Measurements from ENCODE around the gene MOB3B.
A peak's percentile ranks its signal among the peaks of the same experiment; 100 is the strongest.

Gene MOB3B

GRCh38 chr9:27558307-27558706 is 28.7 kb upstream of the MOB3B start:
- TF ChIP-seq, protein P1, sequence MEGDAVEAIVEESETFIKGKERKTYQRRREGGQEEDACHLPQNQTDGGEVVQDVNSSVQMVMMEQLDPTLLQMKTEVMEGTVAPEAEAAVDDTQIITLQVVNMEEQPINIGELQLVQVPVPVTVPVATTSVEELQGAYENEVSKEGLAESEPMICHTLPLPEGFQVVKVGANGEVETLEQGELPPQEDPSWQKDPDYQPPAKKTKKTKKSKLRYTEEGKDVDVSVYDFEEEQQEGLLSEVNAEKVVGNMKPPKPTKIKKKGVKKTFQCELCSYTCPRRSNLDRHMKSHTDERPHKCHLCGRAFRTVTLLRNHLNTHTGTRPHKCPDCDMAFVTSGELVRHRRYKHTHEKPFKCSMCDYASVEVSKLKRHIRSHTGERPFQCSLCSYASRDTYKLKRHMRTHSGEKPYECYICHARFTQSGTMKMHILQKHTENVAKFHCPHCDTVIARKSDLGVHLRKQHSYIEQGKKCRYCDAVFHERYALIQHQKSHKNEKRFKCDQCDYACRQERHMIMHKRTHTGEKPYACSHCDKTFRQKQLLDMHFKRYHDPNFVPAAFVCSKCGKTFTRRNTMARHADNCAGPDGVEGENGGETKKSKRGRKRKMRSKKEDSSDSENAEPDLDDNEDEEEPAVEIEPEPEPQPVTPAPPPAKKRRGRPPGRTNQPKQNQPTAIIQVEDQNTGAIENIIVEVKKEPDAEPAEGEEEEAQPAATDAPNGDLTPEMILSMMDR (conservative IDR thresholded peaks at IDR 0.05; ENCODE audit: low read length): no peak
- DNase-seq (ENCODE audit: low read depth): no peak
- no peak overlapping the region for H3K4me3 ChIP-seq (ENCODE audit: low read length)

GRCh38 chr9:27556470-27556869 is 26.9 kb upstream of the MOB3B start:
- no peak for DNase-seq (ENCODE audit: low read depth)
- TF ChIP-seq, protein P1 (conservative IDR thresholded peaks at IDR 0.05; ENCODE audit: low read length): no peak
- no peak overlapping the region for H3K4me3 ChIP-seq (ENCODE audit: low read length)

DNA sequence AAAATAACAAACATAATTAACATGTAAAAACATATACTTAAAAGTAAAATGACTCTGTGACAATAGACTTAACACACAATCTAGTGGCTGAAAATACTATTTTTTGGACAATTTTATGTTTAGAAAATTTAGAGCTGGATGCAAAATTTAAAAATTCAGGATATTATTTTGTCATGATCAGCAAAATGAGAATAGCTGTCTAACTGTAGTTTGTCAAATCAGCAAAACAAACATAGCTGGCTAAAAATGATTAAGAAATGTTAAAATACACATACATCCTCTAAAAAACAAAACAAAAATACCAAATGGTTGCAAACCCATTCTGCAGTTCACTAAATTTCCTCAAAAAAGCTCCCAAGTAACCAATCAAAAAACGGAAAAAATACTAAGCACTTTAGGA is 25.1 kb upstream of the MOB3B start:
- TF ChIP-seq, protein P1 (conservative IDR thresholded peaks at IDR 0.05; ENCODE audit: low read length): no peak
- no peak overlapping the region for H3K4me3 ChIP-seq (ENCODE audit: low read length)
- DNase-seq (ENCODE audit: low read depth): no peak

DNA sequence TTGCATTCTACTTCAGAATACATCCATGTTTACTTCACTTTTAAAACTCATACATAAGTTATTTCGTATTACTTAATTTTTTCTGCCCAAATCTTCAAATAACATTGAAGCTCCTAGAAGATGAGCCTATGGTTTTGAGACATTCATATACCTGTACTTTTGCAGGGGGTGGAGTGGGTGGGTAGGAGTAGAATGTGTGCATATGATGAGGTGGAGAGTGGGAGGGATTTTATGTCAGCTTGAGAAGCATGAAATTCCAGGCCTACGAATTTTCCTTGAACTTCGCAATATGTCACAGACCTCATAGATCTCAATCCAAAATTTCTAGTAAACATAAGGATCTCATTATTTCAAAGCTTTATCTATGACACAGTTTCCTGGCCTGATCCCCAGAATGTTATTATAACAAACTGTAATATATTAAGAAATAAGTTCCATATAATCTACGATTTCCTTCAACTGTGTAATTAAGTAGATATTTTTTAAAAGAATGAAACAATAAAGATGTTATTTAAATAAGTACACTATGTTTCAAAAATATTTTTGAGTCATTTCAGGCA is 19.7 kb upstream of the MOB3B start:
- no peak overlapping the region for H3K4me3 ChIP-seq (ENCODE audit: low read length)
- DNase-seq (ENCODE audit: low read depth): peak; percentile 69
- TF ChIP-seq, protein P1 (conservative IDR thresholded peaks at IDR 0.05; ENCODE audit: low read length): no peak

DNA sequence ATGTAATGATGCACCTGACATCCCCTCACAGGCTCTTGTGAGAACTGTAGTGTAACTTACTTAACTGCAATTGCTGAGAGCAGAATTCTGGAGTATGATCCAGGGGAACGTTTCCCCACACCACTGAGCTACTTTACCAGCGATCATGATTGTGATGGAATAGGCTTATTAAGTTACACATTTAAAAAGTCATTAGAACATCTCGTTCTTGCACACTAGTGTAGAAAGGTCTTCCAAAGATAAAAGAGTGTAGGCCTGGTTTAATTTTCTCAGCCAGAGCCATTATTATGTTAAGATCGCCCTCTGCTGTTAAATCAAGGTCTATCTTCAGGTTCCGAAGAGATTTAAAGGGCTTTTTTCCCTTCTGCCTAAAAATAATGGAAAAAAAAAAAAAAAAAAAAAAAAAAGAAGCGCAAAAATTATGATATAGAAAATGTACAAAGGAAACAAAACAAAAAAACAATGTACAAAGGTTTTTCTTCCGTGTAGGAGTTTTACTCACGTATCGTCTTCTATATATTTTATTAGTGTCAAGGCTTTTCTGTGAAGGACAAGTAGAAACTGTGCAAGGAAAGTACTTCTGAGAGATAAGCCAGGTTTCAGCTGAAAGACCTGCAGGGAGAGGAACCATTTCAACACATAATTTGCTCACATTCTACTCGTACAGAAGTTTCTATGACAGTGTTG is 18.6 kb upstream of the MOB3B start:
- DNase-seq (ENCODE audit: low read depth): peak; percentile 49
- TF ChIP-seq, protein P1 (conservative IDR thresholded peaks at IDR 0.05; ENCODE audit: low read length): peak; percentile 65
- H3K4me3 ChIP-seq (ENCODE audit: low read length): no peak overlapping the region

DNA sequence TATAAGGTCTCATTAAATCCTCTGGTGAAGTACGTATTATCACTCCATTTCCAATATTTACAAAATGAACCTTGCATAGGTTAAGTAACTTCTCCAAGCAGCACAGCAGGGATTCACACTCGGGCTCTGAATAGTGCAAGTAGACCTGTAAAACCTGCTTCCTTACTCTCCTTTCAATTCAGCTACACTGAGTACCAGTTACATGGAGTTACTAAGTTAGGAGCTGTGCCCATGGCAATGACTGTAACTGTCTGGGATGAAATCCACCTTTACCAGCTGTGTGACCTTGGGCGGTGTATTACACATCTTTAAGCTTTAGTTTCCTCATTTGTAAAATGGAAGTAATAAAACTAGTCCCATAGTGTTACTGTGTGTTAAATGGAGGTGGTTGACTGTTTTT is 15.9 kb upstream of the MOB3B start:
- no peak overlapping the region for H3K4me3 ChIP-seq (ENCODE audit: low read length)
- DNase-seq (ENCODE audit: low read depth): no peak
- TF ChIP-seq, protein P1 (conservative IDR thresholded peaks at IDR 0.05; ENCODE audit: low read length): no peak

DNA sequence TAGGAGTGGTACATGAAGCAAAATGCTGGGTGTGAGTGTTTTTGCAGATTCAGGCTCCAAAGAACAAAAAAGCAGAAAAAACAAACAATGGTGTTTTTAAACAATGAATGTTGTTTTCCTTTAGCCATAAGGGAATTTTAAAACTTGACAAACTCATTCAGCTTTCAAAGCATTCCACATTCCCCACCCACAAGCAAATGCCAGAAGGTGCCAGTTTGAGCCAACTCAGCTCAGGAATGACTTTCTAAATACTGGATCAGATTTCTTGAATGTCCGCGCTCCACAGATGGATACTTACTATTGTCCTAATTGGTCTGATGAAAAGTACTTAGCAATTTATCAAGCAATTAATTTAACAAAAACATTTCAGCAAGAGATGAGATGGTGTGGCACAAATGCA is 12.9 kb upstream of the MOB3B start:
- TF ChIP-seq, protein P1 (conservative IDR thresholded peaks at IDR 0.05; ENCODE audit: low read length): no peak
- peak; percentile 42 for DNase-seq (ENCODE audit: low read depth)
- H3K4me3 ChIP-seq (ENCODE audit: low read length): no peak overlapping the region

Measured in AG10803 (cell line).